K562 (cell line): ENCODE data around the gene VEGFA. TPM values are rescaled to one million over a fixed set of nuclear protein-coding genes. Genes with fewer than 3 reads are reported as not detected.

Experiments used
- CCAR2 ChIP-seq: fragments of 200-400 bp; formaldehyde crosslinking; IDR thresholded peaks from 2 replicates; pipeline ENCODE4 v1.6.1; 2017; ENCODE audit warnings: mild to moderate bottlenecking, low read depth, low read length
- ERF ChIP-seq: fragments of 450-650 bp; formaldehyde crosslinking; IDR thresholded peaks from 2 replicates; pipeline ENCODE4 v1.4.0; 2020; ENCODE audit warnings: mild to moderate bottlenecking, mixed read lengths
- HNRNPL ChIP-seq: fragments of 200-400 bp; formaldehyde crosslinking; IDR thresholded peaks from 2 replicates; pipeline ENCODE4 v1.6.1; 2017; ENCODE audit warnings: low read depth, mild to moderate bottlenecking, low read length
- MECOM ChIP-seq: fragments of 250-450 bp; sonication (Bioruptor Pico); IDR thresholded peaks from 2 replicates; pipeline ENCODE4 v1.8.0; 2022; ENCODE audit warnings: inconsistent platforms
- NRF1 ChIP-seq, 2 experiments: fragments of 450-650 bp; IDR thresholded peaks in 1 of 2; conservative IDR thresholded peaks in 1 of 2; 2 replicates each; pipeline ENCODE4 v1.6.1; 2014; ENCODE audit warnings: mild to moderate bottlenecking in 2 of 2
- TEAD2 ChIP-seq: fragments of 450-650 bp; IDR thresholded peaks from 2 replicates; pipeline ENCODE4 v1.6.1; 2016; ENCODE audit warnings: missing genetic modification characterization, control low read depth, missing compliant biosample characterization
- polyA plus RNA-seq, 8 experiments: library from polyadenylated mRNA; depleted of rRNA in 4 of 8; stranded (reverse) in 5 of 8; unstranded in 3 of 8; fragments of >200 nt; fragmentation: Nextera tagmentation in 2 of 8; fragmentation: Illumina TruSeq in 1 of 8; extraction: Ambion mirVana in 2 of 8; extraction: Trizol in 1 of 8; gene quantifications; 2 replicates each; pipeline versions ENCODE4 v1.2.1 to v1.2.3, GENCODE V29; 2011 to 2014; ENCODE audit warnings: inconsistent platforms in 1 of 8, missing spikeins in 1 of 8
- total RNA-seq, 7 experiments: library from RNA; depleted of rRNA in 6 of 7; stranded (reverse); fragments of >200 nt in 6 of 7; fragmentation: Illumina TruSeq in 2 of 7; extraction: Trizol in 2 of 7; gene quantifications; 2 replicates each; pipeline versions ENCODE4 v1.2.1 to v1.2.3, GENCODE V29; 2011 to 2021; ENCODE audit warnings: low replicate concordance in 1 of 7
- TF ChIP-seq, protein P1 (sequence below): fragments of 450-650 bp; IDR thresholded peaks from 2 replicates; pipeline ENCODE4 v1.6.1; 2016; ENCODE audit warnings: missing biosample characterization, missing genetic modification characterization
- TF ChIP-seq, protein P2 (sequence below): fragments of 200-600 bp; sonication (generic); IDR thresholded peaks from one replicate; pipeline ENCODE4 v1.6.1; 2012; ENCODE audit warnings: mild to moderate bottlenecking, low read depth, low read length, inconsistent platforms
- TF ChIP-seq, protein P3 (sequence below): fragments of 250-450 bp; sonication (Bioruptor Pico); IDR thresholded peaks from 2 replicates; pipeline ENCODE4 v1.4.0; 2020; ENCODE audit warnings: mild to moderate bottlenecking, moderate library complexity, borderline replicate concordance

VEGFA gene
- total and polyA plus RNA-seq, 9 of the 15 experiments (the other 6 are each of a cell fraction or from before 2014, with no cell fraction given) = 14.0 to 271 (median 124) TPM

DNA sequence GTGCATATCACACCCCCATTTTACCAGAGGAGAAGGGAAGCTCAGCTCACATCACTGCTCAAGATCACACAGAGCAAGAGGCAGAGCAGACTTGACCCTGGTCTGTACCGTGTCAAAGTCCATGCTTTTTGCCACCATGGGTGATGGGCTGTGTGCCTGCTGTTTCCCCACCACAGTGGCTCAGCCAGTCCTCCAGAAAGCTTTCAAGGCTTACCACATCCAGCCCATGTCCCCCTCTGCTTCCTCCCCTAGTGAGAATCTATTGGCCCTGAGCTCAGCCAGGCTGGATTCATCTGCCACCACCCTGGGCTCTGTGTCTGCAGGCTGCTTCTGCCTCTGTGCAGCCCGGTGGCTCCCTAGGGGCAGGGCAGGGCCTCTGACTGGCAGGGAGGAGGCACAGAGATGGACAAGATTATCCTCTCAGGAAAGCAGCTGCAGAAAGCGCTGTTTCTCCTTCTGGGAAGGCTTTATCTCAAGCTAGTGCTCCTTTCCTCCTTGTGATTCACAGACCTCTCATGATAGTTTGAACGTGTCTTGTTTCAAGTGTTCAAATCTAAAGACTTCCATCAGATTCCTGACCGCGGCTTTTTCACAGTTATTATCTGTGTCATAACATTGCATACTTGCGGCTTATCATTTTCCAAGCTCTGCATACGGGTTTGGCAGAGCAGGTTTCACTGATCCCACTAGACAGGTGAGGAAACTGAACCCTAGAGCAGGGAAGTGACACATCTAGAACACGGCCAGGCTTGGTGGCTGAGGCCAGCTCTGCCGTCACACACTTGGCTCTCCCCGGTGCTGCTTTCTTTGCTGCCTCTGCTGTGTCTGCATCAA lies 37.4 kb downstream of the VEGFA start (continued):
- TF ChIP-seq, protein P1, sequence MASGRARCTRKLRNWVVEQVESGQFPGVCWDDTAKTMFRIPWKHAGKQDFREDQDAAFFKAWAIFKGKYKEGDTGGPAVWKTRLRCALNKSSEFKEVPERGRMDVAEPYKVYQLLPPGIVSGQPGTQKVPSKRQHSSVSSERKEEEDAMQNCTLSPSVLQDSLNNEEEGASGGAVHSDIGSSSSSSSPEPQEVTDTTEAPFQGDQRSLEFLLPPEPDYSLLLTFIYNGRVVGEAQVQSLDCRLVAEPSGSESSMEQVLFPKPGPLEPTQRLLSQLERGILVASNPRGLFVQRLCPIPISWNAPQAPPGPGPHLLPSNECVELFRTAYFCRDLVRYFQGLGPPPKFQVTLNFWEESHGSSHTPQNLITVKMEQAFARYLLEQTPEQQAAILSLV = no peak
- TF ChIP-seq TEAD2 (tag) (no peak), CCAR2 (no peak), NRF1 (conservative IDR thresholded peaks at IDR 0.05 in 1 of 2, IDR thresholded peaks at IDR 0.05 in 1 of 2) (peak; percentile 12 to 19; a peak in 1 of 4 replicates), ERF (no peak), HNRNPL (no peak), MECOM (CRISPR knock-in tag) (no peak)
- TF ChIP-seq, protein P2, sequence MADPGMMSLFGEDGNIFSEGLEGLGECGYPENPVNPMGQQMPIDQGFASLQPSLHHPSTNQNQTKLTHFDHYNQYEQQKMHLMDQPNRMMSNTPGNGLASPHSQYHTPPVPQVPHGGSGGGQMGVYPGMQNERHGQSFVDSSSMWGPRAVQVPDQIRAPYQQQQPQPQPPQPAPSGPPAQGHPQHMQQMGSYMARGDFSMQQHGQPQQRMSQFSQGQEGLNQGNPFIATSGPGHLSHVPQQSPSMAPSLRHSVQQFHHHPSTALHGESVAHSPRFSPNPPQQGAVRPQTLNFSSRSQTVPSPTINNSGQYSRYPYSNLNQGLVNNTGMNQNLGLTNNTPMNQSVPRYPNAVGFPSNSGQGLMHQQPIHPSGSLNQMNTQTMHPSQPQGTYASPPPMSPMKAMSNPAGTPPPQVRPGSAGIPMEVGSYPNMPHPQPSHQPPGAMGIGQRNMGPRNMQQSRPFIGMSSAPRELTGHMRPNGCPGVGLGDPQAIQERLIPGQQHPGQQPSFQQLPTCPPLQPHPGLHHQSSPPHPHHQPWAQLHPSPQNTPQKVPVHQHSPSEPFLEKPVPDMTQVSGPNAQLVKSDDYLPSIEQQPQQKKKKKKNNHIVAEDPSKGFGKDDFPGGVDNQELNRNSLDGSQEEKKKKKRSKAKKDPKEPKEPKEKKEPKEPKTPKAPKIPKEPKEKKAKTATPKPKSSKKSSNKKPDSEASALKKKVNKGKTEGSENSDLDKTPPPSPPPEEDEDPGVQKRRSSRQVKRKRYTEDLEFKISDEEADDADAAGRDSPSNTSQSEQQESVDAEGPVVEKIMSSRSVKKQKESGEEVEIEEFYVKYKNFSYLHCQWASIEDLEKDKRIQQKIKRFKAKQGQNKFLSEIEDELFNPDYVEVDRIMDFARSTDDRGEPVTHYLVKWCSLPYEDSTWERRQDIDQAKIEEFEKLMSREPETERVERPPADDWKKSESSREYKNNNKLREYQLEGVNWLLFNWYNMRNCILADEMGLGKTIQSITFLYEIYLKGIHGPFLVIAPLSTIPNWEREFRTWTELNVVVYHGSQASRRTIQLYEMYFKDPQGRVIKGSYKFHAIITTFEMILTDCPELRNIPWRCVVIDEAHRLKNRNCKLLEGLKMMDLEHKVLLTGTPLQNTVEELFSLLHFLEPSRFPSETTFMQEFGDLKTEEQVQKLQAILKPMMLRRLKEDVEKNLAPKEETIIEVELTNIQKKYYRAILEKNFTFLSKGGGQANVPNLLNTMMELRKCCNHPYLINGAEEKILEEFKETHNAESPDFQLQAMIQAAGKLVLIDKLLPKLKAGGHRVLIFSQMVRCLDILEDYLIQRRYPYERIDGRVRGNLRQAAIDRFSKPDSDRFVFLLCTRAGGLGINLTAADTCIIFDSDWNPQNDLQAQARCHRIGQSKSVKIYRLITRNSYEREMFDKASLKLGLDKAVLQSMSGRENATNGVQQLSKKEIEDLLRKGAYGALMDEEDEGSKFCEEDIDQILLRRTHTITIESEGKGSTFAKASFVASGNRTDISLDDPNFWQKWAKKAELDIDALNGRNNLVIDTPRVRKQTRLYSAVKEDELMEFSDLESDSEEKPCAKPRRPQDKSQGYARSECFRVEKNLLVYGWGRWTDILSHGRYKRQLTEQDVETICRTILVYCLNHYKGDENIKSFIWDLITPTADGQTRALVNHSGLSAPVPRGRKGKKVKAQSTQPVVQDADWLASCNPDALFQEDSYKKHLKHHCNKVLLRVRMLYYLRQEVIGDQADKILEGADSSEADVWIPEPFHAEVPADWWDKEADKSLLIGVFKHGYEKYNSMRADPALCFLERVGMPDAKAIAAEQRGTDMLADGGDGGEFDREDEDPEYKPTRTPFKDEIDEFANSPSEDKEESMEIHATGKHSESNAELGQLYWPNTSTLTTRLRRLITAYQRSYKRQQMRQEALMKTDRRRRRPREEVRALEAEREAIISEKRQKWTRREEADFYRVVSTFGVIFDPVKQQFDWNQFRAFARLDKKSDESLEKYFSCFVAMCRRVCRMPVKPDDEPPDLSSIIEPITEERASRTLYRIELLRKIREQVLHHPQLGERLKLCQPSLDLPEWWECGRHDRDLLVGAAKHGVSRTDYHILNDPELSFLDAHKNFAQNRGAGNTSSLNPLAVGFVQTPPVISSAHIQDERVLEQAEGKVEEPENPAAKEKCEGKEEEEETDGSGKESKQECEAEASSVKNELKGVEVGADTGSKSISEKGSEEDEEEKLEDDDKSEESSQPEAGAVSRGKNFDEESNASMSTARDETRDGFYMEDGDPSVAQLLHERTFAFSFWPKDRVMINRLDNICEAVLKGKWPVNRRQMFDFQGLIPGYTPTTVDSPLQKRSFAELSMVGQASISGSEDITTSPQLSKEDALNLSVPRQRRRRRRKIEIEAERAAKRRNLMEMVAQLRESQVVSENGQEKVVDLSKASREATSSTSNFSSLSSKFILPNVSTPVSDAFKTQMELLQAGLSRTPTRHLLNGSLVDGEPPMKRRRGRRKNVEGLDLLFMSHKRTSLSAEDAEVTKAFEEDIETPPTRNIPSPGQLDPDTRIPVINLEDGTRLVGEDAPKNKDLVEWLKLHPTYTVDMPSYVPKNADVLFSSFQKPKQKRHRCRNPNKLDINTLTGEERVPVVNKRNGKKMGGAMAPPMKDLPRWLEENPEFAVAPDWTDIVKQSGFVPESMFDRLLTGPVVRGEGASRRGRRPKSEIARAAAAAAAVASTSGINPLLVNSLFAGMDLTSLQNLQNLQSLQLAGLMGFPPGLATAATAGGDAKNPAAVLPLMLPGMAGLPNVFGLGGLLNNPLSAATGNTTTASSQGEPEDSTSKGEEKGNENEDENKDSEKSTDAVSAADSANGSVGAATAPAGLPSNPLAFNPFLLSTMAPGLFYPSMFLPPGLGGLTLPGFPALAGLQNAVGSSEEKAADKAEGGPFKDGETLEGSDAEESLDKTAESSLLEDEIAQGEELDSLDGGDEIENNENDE = no peak
- TF ChIP-seq, protein P3, sequence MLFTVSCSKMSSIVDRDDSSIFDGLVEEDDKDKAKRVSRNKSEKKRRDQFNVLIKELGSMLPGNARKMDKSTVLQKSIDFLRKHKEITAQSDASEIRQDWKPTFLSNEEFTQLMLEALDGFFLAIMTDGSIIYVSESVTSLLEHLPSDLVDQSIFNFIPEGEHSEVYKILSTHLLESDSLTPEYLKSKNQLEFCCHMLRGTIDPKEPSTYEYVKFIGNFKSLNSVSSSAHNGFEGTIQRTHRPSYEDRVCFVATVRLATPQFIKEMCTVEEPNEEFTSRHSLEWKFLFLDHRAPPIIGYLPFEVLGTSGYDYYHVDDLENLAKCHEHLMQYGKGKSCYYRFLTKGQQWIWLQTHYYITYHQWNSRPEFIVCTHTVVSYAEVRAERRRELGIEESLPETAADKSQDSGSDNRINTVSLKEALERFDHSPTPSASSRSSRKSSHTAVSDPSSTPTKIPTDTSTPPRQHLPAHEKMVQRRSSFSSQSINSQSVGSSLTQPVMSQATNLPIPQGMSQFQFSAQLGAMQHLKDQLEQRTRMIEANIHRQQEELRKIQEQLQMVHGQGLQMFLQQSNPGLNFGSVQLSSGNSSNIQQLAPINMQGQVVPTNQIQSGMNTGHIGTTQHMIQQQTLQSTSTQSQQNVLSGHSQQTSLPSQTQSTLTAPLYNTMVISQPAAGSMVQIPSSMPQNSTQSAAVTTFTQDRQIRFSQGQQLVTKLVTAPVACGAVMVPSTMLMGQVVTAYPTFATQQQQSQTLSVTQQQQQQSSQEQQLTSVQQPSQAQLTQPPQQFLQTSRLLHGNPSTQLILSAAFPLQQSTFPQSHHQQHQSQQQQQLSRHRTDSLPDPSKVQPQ (CRISPR knock-in tag) = no peak
